Aorta (tissue), 5 donors: Measurements from ENCODE around the gene PRR5. TPM values are rescaled to one million over a fixed set of nuclear protein-coding genes. Genes with fewer than 3 reads are reported as not detected.

Experiments
- ATAC-seq: fragments of 200-7000 bp; cut with Tn5 transposase; one replicate; pipeline ENCODE4 v1.9.1; 2022; ENCODE audit warnings: moderate library complexity; ENCODE audit not compliant: low FRiP score
- DNase-seq, 2 donors: peaks; one replicate each; pipeline ENCODE4 v3.0.0-alpha.2; 2020
- H3K27ac ChIP-seq, 2 donors: one replicate each; pipeline ENCODE4 v1.5.1; 2013; ENCODE audit warnings: low read length in 2 of 2, mild to moderate bottlenecking in 2 of 2, moderate library complexity in 2 of 2, control low read depth in 1 of 2, inconsistent platforms in 1 of 2, low read depth in 1 of 2
- H3K27me3 ChIP-seq, 2 donors: one replicate each; pipeline ENCODE4 v1.6.1; 2013; ENCODE audit warnings: control low read depth in 1 of 2, low read length in 1 of 2, mild to moderate bottlenecking in 1 of 2, moderate library complexity in 1 of 2; ENCODE audit not compliant: insufficient read depth in 2 of 2, control insufficient read depth in 1 of 2
- H3K36me3 ChIP-seq, 2 donors: one replicate each; pipeline ENCODE4 v1.6.1; 2013; ENCODE audit warnings: control low read depth in 1 of 2, low read length in 1 of 2, mild to moderate bottlenecking in 1 of 2; ENCODE audit not compliant: insufficient read depth in 2 of 2, control insufficient read depth in 1 of 2
- H3K4me1 ChIP-seq, 2 donors: one replicate each; pipeline ENCODE4 v1.6.1; 2013; ENCODE audit warnings: low read length in 2 of 2, control low read depth in 1 of 2, mild to moderate bottlenecking in 1 of 2, moderate library complexity in 1 of 2; ENCODE audit not compliant: insufficient read depth in 2 of 2, control insufficient read depth in 1 of 2
- H3K4me3 ChIP-seq, 2 donors: one replicate each; pipeline ENCODE4 v1.5.1; 2013; ENCODE audit warnings: low read length in 2 of 2, control low read depth in 1 of 2, mild to moderate bottlenecking in 1 of 2
- H3K9me3 ChIP-seq: one replicate; pipeline ENCODE4 v1.6.1; 2013; ENCODE audit warnings: mild to moderate bottlenecking, low read length; ENCODE audit not compliant: control insufficient read depth
- WGBS, 2 donors: extraction: QIAGEN DNeasy Blood & Tissue Kit; methylation state at CpG; one replicate each; pipeline ENCODE4 v1.1.7; 2013; 5-methylcytosine and 5-hydroxymethylcytosine counted together
- intact Hi-C, 2 donors: fragments of 100-400 bp; cut with DNase I; formaldehyde crosslinking; loops; one replicate each; pipeline versions ENCODE4 v1.14.2 to v1.15.0; 2022
- polyA plus RNA-seq, 2 donors: library from polyadenylated mRNA; stranded (reverse); fragments of 200-250 nt; gene quantifications; one replicate each; pipeline ENCODE4 v1.2.3, GENCODE V29; 2013
- total RNA-seq, 2 donors: library from RNA; stranded (reverse); fragmentation: NEBNext Ultra II Directional; extraction: Animal tissue kit (Norgen Biotek cat#: 25700); gene quantifications; one replicate each; pipeline ENCODE4 v1.2.1, GENCODE V29; 2021
- donor health status: healthy with polysubstance abuse.
- donor health status: Bipolar disorder and iron deficiency.
- donor health status: DM: no; HTN: no; CAD: no.
- donor health status: DM: no; HTN: no; CAD: no.
- donor health status: DM: yes; HTN: yes; CAD: no.

Gene PRR5
- total and polyA plus RNA-seq, 4 donors = 1.3 to 15.3 (median 9.9) TPM

GRCh38 chr22:44755417-44755816 lies 53.4 kb downstream of the PRR5 start:
- no peak for ATAC-seq

GRCh38 chr22:44755956-44756361 lies 54.0 kb downstream of the PRR5 start:
- no peak overlapping the region for H3K27ac ChIP-seq
- H3K4me1 ChIP-seq = no peaks in the 10 kb centered on the region
- peaks cover 0 to 1% of the 10 kb centered on the region in 2 donors for H3K27me3 ChIP-seq
- intact Hi-C loops = no loop called here
- H3K4me3 ChIP-seq = no peak overlapping the region
- DNase-seq (peak in 1 of 2 donors; percentile 65), ATAC-seq (no peak)
- WGBS, 2 donors = 23 to 35% methylated on average over 9 of the region's 9 CpGs
- H3K9me3 ChIP-seq = peaks cover 3% of the 10 kb centered on the region
- H3K36me3 ChIP-seq = no peaks in the 10 kb centered on the region

More at GRCh38 chr22:44755417-44755816, 53.4 kb downstream of the PRR5 start:
- no peak overlapping the region for H3K4me3 ChIP-seq
- no peak for DNase-seq
- 33 to 39% methylated on average over 6 of the region's 6 CpGs for whole genome bisulfite sequencing, 2 donors
- H3K9me3 ChIP-seq = peaks cover 3% of the 10 kb centered on the region
- peaks cover 0 to 1% of the 10 kb centered on the region in 2 donors for H3K27me3 ChIP-seq
- no peaks in the 10 kb centered on the region for H3K36me3 ChIP-seq
- intact Hi-C loops = no loop called here
- no peak overlapping the region for H3K27ac ChIP-seq
- no peaks in the 10 kb centered on the region for H3K4me1 ChIP-seq

GRCh38 chr22:44758344-44758973 lies 56.5 kb downstream of the PRR5 start:
- Histone ChIP-seq H3K4me3 (no peak overlapping the region), H3K4me1 (no peaks in the 10 kb centered on the region), H3K9me3 (no peaks in the 10 kb centered on the region), H3K27ac (no peak overlapping the region), H3K27me3 (no peaks in the 10 kb centered on the region), H3K36me3 (no peaks in the 10 kb centered on the region)
- intact Hi-C loops = no loop called here
- ATAC-seq = no peak
- 44 to 51% methylated on average over 11 of the region's 11 CpGs for WGBS, 2 donors
- DNase-seq = no peak

- H3K36me3 ChIP-seq = no peaks in the 10 kb centered on the region
- no peaks in the 10 kb centered on the region for H3K4me1 ChIP-seq
- H3K27ac ChIP-seq = no peak overlapping the region
- intact Hi-C loops = no loop called here
- no peaks in the 10 kb centered on the region for H3K9me3 ChIP-seq
- no peak overlapping the region for H3K4me3 ChIP-seq
- DNase-seq (no peak), ATAC-seq (peak; percentile 35)
- no peaks in the 10 kb centered on the region for H3K27me3 ChIP-seq
- 74 to 77% methylated on average over 6 of the region's 6 CpGs for WGBS, 2 donors
Observed at GRCh38 chr22:44759001-44759400, 57.0 kb downstream of the PRR5 start.

GRCh38 chr22:44759430-44760310 lies 57.7 kb downstream of the PRR5 start:
- intact Hi-C loops = no loop called here
- ATAC-seq (no peak), DNase-seq (no peak)
- Histone ChIP-seq H3K9me3 (no peaks in the 10 kb centered on the region), H3K36me3 (no peaks in the 10 kb centered on the region), H3K4me3 (no peak overlapping the region), H3K4me1 (no peaks in the 10 kb centered on the region), H3K27me3 (no peaks in the 10 kb centered on the region), H3K27ac (no peak overlapping the region)
- WGBS, 2 donors = 85 to 86% methylated on average over 18 of the region's 18 CpGs

- 39 to 42% methylated on average over 5 of the region's 5 CpGs for WGBS, 2 donors
- Histone ChIP-seq H3K9me3 (no peaks in the 10 kb centered on the region), H3K27ac (no peak overlapping the region), H3K27me3 (no peaks in the 10 kb centered on the region), H3K36me3 (no peaks in the 10 kb centered on the region), H3K4me1 (no peaks in the 10 kb centered on the region), H3K4me3 (no peak overlapping the region)
- ATAC-seq (no peak), DNase-seq (no peak)
- intact Hi-C loops = no loop called here
Observed at GRCh38 chr22:44760476-44760875, 58.5 kb downstream of the PRR5 start.

- no peaks in the 10 kb centered on the region for H3K27me3 ChIP-seq
- no peak overlapping the region for H3K4me3 ChIP-seq
- no peak for DNase-seq
Observed at GRCh38 chr22:44761025-44761424, 59.0 kb downstream of the PRR5 start.

GRCh38 chr22:44764373-44764772 lies 62.4 kb downstream of the PRR5 start:
- no peaks in the 10 kb centered on the region for H3K4me1 ChIP-seq
- no peak for ATAC-seq
- no peaks in the 10 kb centered on the region for H3K9me3 ChIP-seq
- no peak overlapping the region for H3K27ac ChIP-seq
- H3K36me3 ChIP-seq = no peaks in the 10 kb centered on the region
- intact Hi-C loops = no loop called here
- H3K4me3 ChIP-seq = no peak overlapping the region
- H3K27me3 ChIP-seq = no peaks in the 10 kb centered on the region
- DNase-seq = no peak
- WGBS, 2 donors = 84 to 85% methylated on average over 17 of the region's 17 CpGs

More at GRCh38 chr22:44761025-44761424, 59.0 kb downstream of the PRR5 start:
- Histone ChIP-seq H3K27ac (no peak overlapping the region), H3K36me3 (no peaks in the 10 kb centered on the region), H3K4me1 (no peaks in the 10 kb centered on the region), H3K9me3 (no peaks in the 10 kb centered on the region)
- WGBS, 2 donors = 75 to 83% methylated on average over 10 of the region's 10 CpGs
- intact Hi-C loops = no loop called here
- no peak for ATAC-seq

GRCh38 chr22:44764974-44765373 lies 63.0 kb downstream of the PRR5 start:
- Histone ChIP-seq H3K27ac (no peak overlapping the region), H3K4me3 (no peak overlapping the region), H3K9me3 (no peaks in the 10 kb centered on the region), H3K36me3 (no peaks in the 10 kb centered on the region), H3K27me3 (no peaks in the 10 kb centered on the region), H3K4me1 (no peaks in the 10 kb centered on the region)
- WGBS, 2 donors = 32 to 37% methylated on average over 4 of the region's 4 CpGs
- no peak for ATAC-seq
- no peak for DNase-seq
- intact Hi-C loops = no loop called here
